Activated CD4-positive, alpha-beta memory T cell treated with anti-CD3 and anti-CD28 coated beads for 36 hours (primary cell): ENCODE data around the gene CFHR2. TPM values are rescaled to one million over a fixed set of nuclear protein-coding genes. Genes with fewer than 3 reads are reported as not detected.
"Not testable (repeated sequence)": the region's sequence is repeated elsewhere in the genome, so short reads cannot be mapped to it uniquely, and the experiment has no call there.

Source experiments
- CTCF ChIA-PET: fragments of 350-600 bp; sonication (Branson Sonifier 250); formaldehyde crosslinking; loops from one replicate; lab custom pipeline; 2021; ENCODE audit warnings: antibody characterized with exemption, inconsistent platforms; lab: Charles Lee
- POLR2A ChIA-PET: fragments of 350-600 bp; sonication (Branson Sonifier 250); formaldehyde crosslinking; loops from one replicate; lab custom pipeline; 2021; ENCODE audit warnings: antibody characterized with exemption; lab: Charles Lee
- DNase-seq: peaks from one replicate; pipeline ENCODE4 v3.0.0-alpha.2; 2020
- H3K27ac Mint-ChIP-seq: one replicate; pipeline ENCODE4 v1.8.0; 2021; ENCODE audit warnings: mixed read lengths
- H3K27me3 Mint-ChIP-seq: one replicate; pipeline ENCODE4 v1.8.0; 2021; ENCODE audit warnings: mixed read lengths
- H3K36me3 Mint-ChIP-seq: one replicate; pipeline ENCODE4 v1.8.0; 2021; ENCODE audit warnings: mixed read lengths
- H3K4me1 Mint-ChIP-seq: one replicate; pipeline ENCODE4 v1.8.0; 2021; ENCODE audit warnings: low read depth, mixed read lengths
- H3K4me3 Mint-ChIP-seq: one replicate; pipeline ENCODE4 v1.8.0; 2021; ENCODE audit warnings: mild to moderate bottlenecking, mixed read lengths
- H3K9me3 Mint-ChIP-seq: one replicate; pipeline ENCODE4 v1.8.0; 2021; ENCODE audit warnings: mixed read lengths
- intact Hi-C: fragments of 100-400 bp; cut with micrococcal nuclease; formaldehyde crosslinking; loops from one replicate; pipeline ENCODE4 v1.15.1; 2023
- total RNA-seq, 2 experiments: library from RNA; stranded (reverse); gene quantifications; one replicate each; pipeline ENCODE4 v1.2.3, GENCODE V29; 2021

The CFHR2 gene
- not detected for total RNA-seq

DNA sequence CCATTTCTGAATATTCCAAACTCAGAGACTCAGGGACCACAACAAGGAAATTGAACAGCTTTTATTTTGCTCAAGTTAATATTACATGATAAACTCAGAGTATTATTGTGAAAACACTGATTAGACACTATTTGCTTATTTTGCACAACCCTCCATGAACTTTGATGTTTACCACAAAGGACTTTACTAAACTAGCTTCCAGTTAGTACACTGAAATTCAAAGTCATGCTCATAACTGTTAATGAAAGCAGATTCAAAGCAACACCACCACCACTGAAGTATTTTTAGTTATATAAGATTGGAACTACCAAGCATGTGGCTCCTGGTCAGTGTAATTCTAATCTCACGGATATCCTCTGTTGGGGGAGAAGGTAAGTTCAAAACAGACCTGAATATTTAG lies at the start of gene CFHR2:
TSS of gene CFHR2 (plus strand) at position 171 of the 400 bp plus-strand sequence. CDS start at position 314, 143 bp downstream.
- CTCF ChIA-PET, H3K27ac Mint-ChIP-seq, H3K4me3 Mint-ChIP-seq, intact Hi-C loops, H3K4me1 Mint-ChIP-seq, POLR2A ChIA-PET, H3K27me3 Mint-ChIP-seq, H3K36me3 Mint-ChIP-seq, H3K9me3 Mint-ChIP-seq, DNase-seq: not testable (repeated sequence)

DNA sequence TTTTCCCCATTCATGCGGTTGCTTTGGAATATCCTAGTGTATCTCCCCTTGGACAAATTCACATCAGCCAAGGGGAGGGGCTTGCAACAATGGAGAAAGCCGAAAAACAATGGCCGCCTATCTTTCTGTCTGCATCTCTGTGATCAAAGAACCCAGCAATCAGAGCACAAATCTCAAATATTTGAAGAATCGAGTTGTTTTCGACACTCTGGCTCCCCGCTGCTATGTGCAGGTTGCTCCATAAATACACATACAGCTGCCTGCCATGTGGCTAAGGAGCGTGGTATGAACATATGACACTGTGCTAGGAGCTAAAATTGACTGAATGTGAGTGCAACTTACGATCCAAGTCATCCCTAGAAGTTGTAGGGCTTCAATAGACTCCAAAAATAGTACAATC lies 47.2 kb upstream of the CFHR2 start:
- H3K27ac Mint-ChIP-seq = no peak overlapping the region
- H3K9me3 Mint-ChIP-seq = no peaks in the 10 kb centered on the region
- peaks cover 20% of the 10 kb centered on the region for H3K27me3 Mint-ChIP-seq
- intact Hi-C loops = no loop called here
- no peak for DNase-seq
- ChIA-PET POLR2A (no interaction called here), CTCF (no interaction called here)
- H3K36me3 Mint-ChIP-seq = no peaks in the 10 kb centered on the region
- no peaks in the 10 kb centered on the region for H3K4me1 Mint-ChIP-seq
- no peak overlapping the region for H3K4me3 Mint-ChIP-seq

DNA sequence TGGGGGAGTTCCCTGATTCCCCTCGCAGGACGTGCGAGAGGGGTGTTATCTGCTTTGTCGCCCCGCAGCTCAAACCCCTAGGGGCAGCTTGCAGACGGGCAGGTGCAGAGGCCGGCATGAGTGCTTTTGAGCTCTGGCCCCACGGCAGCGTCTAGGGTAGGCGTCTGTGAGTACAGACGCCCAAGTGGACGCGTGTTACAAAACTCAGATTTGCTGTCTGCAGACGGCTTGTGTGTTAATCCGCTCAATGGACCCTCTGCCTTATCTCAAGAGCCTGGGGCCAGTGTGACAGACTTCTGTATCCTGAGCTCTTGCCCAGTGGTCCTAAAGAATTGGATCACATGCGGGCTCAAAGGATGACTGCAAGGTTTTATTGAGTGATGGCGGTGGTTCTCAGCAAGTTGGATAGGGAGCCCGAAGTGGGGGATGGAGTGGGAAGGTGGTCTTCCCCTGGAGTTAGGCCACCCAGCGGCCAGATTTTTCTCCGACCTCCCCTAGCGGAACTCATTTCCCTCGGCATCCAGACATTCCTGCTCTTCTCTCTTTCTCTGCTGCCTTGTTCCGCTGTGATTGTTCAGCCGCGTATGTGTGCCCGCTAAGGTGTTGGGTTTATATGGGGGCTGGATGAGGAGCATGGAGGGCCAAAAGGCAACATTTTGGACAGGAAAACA lies 46.2 kb upstream of the CFHR2 start:
- Mint-ChIP-seq H3K27me3 (peaks cover 20% of the 10 kb centered on the region), H3K4me1 (no peaks in the 10 kb centered on the region), H3K4me3 (no peak overlapping the region), H3K27ac (no peak overlapping the region), H3K36me3 (no peaks in the 10 kb centered on the region), H3K9me3 (no peaks in the 10 kb centered on the region)
- ChIA-PET CTCF (no interaction called here), POLR2A (no interaction called here)
- intact Hi-C loops = no loop called here
- DNase-seq = no peak

DNA sequence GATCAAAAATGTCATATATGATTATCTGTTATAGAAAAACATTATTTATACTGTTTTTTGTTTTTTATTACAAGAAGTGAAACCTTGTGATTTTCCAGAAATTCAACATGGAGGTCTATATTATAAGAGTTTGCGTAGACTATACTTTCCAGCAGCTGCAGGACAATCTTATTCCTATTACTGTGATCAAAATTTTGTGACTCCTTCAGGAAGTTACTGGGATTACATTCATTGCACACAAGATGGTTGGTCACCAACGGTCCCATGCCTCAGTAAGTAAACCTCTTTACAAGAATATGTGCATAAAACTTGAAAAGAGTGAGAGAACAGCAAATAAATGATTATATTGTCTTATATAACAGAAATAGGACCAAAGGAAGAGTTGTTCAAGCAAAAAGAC lies 41.2 kb upstream of the CFHR2 start:
- no peak for DNase-seq
- no peaks in the 10 kb centered on the region for H3K4me1 Mint-ChIP-seq
- intact Hi-C loops = no loop called here
- no peaks in the 10 kb centered on the region for H3K36me3 Mint-ChIP-seq
- ChIA-PET POLR2A (no interaction called here), CTCF (no interaction called here)
- no peak overlapping the region for H3K4me3 Mint-ChIP-seq
- peaks cover 13% of the 10 kb centered on the region for H3K27me3 Mint-ChIP-seq
- no peaks in the 10 kb centered on the region for H3K9me3 Mint-ChIP-seq
- no peak overlapping the region for H3K27ac Mint-ChIP-seq

DNA sequence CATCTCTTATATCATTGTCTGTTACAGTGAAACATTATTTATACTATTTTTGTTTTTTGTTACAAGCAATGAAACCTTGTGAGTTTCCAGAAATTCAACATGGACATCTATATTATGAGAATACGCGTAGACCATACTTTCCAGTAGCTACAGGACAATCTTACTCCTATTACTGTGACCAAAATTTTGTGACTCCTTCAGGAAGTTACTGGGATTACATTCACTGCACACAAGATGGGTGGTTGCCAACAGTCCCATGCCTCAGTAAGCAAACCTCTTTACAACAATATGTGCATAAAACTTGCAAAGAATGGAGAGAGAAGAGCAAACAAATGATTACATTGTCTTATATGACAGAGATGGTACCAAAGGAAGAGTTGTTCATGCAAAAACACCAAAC lies 33.3 kb upstream of the CFHR2 start:
- ChIA-PET POLR2A (no interaction called here), CTCF (no interaction called here)
- intact Hi-C loops = no loop called here
- Mint-ChIP-seq H3K9me3 (no peaks in the 10 kb centered on the region), H3K27me3 (peaks cover 1% of the 10 kb centered on the region), H3K36me3 (no peaks in the 10 kb centered on the region), H3K4me3 (no peak overlapping the region), H3K4me1 (no peaks in the 10 kb centered on the region), H3K27ac (no peak overlapping the region)
- no peak for DNase-seq

DNA sequence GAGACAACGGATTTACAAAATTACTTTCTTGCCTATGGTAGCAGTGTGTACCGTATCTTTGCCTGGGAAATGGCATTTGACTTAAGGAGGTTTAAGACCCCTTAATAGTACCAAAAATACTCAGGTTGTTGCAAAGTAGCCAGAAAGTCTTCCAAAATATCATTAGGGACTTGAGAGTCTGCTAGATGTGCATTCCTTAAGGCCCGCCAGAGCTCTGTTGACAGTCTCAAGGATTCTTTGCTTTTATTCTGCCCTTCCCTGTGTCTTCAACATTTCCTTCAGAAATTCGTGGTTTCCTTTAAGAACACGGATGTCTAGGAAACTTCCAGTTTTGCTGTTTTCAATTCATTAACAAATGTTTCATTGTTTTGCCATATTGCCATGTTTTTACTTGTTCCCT lies 31.3 kb upstream of the CFHR2 start:
- CTCF ChIA-PET, H3K9me3 Mint-ChIP-seq, H3K36me3 Mint-ChIP-seq, H3K27ac Mint-ChIP-seq, H3K27me3 Mint-ChIP-seq, intact Hi-C loops, POLR2A ChIA-PET, H3K4me1 Mint-ChIP-seq, H3K4me3 Mint-ChIP-seq, DNase-seq: not testable (repeated sequence)

DNA sequence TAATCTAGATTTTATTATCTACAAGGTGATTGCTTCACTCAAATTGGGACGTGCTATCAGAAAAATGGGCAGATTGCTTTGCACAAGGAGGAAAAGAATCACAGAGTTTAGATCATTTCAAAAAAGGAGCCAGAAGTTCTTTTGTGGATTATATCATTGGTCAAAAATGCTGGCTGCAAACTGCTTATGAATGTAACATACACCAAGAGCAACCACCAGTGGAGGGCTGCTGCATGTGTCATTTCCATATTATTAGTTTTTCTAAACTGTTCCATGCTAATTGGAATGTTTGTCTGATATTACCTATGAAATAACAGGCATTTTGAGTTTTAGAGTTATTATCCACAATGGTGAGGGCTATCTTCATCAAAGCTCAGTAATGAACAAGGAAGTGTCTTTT lies 16.7 kb upstream of the CFHR2 start:
- H3K4me3 Mint-ChIP-seq, H3K4me1 Mint-ChIP-seq, POLR2A ChIA-PET, H3K36me3 Mint-ChIP-seq, CTCF ChIA-PET, H3K27ac Mint-ChIP-seq, DNase-seq, intact Hi-C loops, H3K27me3 Mint-ChIP-seq, H3K9me3 Mint-ChIP-seq: not testable (repeated sequence)

DNA sequence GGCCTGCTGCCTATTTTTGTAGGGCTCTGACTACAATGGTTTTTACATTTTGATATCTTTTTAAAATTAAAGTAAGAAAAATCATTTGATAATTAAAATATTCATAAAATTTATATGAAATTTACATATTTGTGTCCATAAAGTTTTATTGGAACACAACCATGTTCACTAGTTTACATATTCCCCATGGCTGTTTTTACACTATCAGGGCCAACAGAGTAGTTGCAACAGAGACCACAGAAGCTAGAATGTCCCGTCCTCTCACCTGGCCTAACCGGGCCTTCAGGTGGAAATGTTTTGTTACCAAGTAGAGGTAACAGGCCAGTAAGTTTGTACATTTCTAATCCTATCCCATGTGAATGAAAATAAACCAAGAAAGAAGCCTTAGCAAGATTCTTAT lies 10.7 kb upstream of the CFHR2 start:
- H3K9me3 Mint-ChIP-seq, intact Hi-C loops, POLR2A ChIA-PET, CTCF ChIA-PET, H3K27me3 Mint-ChIP-seq, DNase-seq, H3K4me1 Mint-ChIP-seq, H3K36me3 Mint-ChIP-seq, H3K4me3 Mint-ChIP-seq, H3K27ac Mint-ChIP-seq: not testable (repeated sequence)

DNA sequence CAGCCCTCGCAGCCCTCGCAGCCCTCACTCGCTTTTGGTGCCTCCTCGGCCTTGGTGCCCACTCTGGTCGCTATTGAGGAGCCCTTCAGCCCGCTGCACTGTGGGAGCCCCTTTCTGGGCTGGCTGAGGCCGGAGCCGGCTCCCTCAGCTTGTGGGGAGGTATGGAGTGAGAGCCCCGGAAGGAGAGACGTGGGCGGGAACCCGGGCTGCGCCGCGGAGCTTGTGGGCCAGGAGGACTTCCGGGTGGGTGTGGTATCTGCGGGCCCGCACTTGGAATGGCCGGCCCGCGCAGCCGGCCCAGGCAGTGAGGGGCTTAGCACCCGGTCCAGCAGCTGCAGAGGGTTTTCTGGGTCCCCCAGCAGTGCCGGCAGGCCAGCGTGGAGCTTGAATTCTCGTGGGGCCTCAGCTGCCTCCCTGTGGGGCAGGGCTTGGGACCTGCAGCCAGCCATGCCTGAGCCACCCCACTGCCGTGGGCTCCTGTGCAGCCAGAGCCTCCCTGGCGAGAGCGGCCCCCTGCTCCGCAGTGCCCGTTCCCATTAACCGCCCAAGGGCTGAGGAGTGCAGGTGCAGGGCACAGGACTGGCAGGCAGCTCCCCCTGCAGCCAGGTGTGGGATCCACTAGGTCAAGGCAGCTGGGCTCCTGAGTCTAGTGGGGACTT lies 9.9 kb upstream of the CFHR2 start:
- no peak overlapping the region for H3K4me3 Mint-ChIP-seq
- H3K4me1 Mint-ChIP-seq = no peaks in the 10 kb centered on the region
- intact Hi-C loops = no loop called here
- CTCF ChIA-PET = no interaction called here
- no peaks in the 10 kb centered on the region for H3K27me3 Mint-ChIP-seq
- DNase-seq = no peak
- POLR2A ChIA-PET = no interaction called here
- no peaks in the 10 kb centered on the region for H3K9me3 Mint-ChIP-seq
- no peak overlapping the region for H3K27ac Mint-ChIP-seq
- H3K36me3 Mint-ChIP-seq = no peaks in the 10 kb centered on the region

DNA sequence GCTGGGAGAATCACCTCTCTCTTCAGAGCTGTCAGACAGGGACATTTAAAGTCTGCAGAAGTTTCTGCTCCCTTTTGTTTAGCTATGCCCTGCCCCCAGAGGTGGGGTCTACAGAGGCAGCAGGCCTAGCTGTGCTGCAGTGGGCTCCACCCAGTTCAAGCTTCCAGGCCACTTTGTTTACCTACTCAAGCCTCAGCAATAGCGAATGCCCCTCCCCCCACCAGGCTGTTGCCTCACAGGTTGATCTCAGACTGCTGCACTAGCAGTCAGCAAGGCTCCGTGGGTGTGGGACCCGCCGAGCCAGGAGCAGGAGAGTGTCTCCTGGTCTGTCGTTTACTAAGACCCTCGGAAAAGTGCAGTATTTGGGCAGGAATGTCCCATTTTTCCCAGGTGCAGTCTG lies 2.1 kb upstream of the CFHR2 start:
- DNase-seq, H3K4me1 Mint-ChIP-seq, H3K27me3 Mint-ChIP-seq, H3K27ac Mint-ChIP-seq, intact Hi-C loops, H3K4me3 Mint-ChIP-seq, CTCF ChIA-PET, H3K36me3 Mint-ChIP-seq, H3K9me3 Mint-ChIP-seq, POLR2A ChIA-PET: not testable (repeated sequence)

DNA sequence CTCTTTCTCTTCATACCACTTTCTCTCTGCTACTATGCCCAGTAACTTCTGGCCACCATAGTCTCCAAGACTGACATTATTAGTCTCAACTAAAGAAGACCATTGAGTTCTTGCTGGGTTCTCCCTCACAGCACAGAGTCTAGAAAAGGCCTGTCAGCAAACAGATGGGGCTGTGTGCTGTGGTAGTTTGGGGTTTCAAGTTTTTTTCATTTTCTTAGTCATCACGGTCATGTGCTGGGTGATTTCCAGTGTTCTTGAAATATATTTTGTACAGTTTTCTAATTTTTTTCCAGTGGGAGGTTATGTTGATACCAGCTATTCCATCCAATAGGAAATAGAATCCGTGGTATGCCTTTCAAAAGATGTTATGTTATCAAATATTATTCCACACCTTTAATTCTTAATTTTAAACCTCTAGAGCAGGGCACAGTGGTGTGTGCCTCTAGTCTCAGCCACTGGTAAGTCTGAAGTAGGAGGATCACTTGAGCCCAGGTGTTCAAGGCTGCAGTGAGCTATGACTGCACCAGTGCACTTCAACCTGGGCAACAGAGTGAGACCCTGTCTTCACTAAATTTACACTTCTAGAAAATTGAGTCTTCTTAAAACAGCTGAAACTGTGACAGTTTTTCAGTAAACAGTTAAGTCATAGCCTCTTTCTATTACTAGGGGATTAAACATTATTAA lies 8.3 kb downstream of the CFHR2 start:
- Mint-ChIP-seq H3K36me3 (no peaks in the 10 kb centered on the region), H3K27ac (no peak overlapping the region), H3K9me3 (no peaks in the 10 kb centered on the region), H3K4me1 (no peaks in the 10 kb centered on the region), H3K27me3 (no peaks in the 10 kb centered on the region), H3K4me3 (no peak overlapping the region)
- ChIA-PET CTCF (no interaction called here), POLR2A (no interaction called here)
- DNase-seq = no peak
- intact Hi-C loops = no loop called here

DNA sequence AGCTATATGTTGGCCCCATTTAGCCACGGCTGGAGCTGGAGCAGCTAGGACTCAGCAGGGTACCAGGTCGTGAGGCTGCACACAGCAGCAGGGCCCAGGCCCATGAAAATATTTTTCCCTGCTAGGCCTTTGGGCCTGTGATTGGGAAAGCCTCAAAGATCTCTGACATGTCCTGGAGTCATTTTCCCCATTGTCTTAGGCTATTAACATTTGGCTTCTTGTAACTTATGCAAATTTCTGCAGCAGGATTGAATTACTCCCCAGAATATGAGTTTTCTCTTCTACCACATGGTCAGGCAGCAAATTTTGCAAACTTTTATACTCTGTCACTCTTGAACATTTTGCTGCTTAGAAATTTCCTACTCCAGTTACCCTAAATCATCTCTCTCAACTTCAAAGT lies 11.2 kb downstream of the CFHR2 start:
- CTCF ChIA-PET = no interaction called here
- intact Hi-C loops = no loop called here
- Mint-ChIP-seq H3K27me3 (no peaks in the 10 kb centered on the region), H3K36me3 (no peaks in the 10 kb centered on the region), H3K9me3 (no peaks in the 10 kb centered on the region), H3K27ac (no peak overlapping the region), H3K4me3 (no peak overlapping the region), H3K4me1 (no peaks in the 10 kb centered on the region)
- POLR2A ChIA-PET = no interaction called here
- DNase-seq = no peak

DNA sequence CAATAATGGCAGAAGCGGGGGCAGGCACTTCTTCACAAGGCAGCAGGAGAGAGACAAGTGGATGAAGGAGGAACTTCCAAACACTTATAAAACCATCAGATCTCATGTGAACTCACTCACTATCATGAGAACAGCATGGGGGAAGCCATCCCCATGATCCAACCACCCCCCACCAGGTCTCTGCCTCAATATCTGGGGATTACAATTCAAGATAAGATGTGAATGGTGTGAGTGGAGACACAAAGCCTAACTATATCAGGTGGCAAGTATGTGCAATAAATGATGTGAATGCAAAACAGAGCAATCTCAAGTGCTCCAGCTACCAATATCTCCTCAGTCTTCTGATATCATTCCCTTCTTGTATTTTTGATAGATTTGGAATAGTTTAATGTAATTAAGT lies 12.4 kb downstream of the CFHR2 start:
- intact Hi-C loops = no loop called here
- Mint-ChIP-seq H3K9me3 (no peaks in the 10 kb centered on the region), H3K4me3 (no peak overlapping the region), H3K27ac (no peak overlapping the region), H3K27me3 (no peaks in the 10 kb centered on the region), H3K4me1 (no peaks in the 10 kb centered on the region), H3K36me3 (no peaks in the 10 kb centered on the region)
- DNase-seq = no peak
- POLR2A ChIA-PET = no interaction called here
- CTCF ChIA-PET = no interaction called here
